Transverse colon (tissue), 4 donors: ENCODE measurements around the gene HOXA6.

Experiments used
- CTCF ChIP-seq, 5 experiments: fragments of 200-600 bp in 3 of 5; fragments of 450-650 bp in 2 of 5; sonication (generic) in 3 of 5; IDR thresholded peaks; 1 replicate in 2 of 5; 2 replicates in 3 of 5; pipeline ENCODE4 v1.5.1; 2016 to 2017; ENCODE audit warnings: antibody characterized with exemption in 5 of 5, inconsistent platforms in 3 of 5, mild to moderate bottlenecking in 2 of 5, moderate library complexity in 1 of 5
- POLR2A ChIP-seq: fragments of 450-650 bp; IDR thresholded peaks from one replicate; pipeline ENCODE4 v1.6.1; 2016; ENCODE audit warnings: antibody characterized with exemption, mild to moderate bottlenecking, moderate library complexity
- POLR2AphosphoS5 ChIP-seq, 3 donors: sonication (generic); formaldehyde crosslinking; IDR thresholded peaks; one replicate each; pipeline ENCODE4 v1.6.1; 2016; ENCODE audit warnings: antibody characterized with exemption in 3 of 3

GRCh38 chr7:27191161-27191731 lies 43.7 kb upstream of the HOXA6 start:
- TF ChIP-seq POLR2A (no peak), CTCF (IDR thresholded peaks at IDR 0.05) (no peak), POLR2AphosphoS5 (IDR thresholded peaks at IDR 0.05) (no peak)
